ENCODE measurements around the gene LCN6.
"Not testable (repeated sequence)": the region's sequence is repeated elsewhere in the genome, so short reads cannot be mapped to it uniquely, and the experiment has no call there.

LCN6 gene

DNA sequence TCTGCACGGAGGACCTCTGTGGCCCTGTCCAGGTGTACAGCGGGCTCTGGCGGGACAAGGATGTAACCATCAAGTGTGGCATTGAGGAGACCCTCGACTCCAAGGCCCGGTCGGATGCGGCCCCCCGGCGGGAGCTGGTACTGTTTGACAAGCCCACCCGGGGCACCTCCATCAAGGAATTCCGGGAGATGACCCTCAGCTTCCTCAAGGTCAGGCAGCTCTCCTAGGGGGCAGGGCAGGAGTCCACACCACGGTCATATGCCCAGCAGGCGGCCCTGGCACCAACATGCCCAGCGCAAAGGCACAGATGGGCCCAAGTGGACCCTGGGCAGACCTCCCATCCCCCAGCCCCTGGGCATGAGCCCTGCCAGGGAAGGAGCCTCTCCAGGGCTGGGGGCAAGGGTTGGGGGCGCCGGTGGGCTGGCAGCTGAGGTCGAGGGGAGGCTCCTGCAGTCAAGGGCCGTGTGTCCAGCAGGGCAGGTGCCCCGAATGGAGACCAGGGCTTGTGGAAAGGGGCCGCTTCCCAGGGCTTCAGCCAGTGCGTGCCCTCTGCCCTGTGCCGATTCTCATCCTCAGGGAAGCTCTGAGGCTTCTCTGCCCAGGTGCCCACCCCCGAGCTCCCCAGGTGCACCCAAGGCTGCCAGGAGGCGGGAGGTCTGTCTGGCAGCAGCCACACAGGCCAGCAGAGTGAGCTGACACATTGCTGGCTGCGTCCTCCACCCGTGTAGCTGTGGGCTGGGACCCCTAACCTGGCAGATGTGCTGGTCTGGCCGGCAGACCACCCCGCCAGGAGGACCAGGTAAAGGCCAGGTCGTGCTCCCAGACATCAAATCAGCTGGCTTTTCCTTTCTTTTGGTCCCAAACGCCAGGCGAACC is 26.0 kb downstream of the LCN6 start:
- DNase-seq: no peak

DNA sequence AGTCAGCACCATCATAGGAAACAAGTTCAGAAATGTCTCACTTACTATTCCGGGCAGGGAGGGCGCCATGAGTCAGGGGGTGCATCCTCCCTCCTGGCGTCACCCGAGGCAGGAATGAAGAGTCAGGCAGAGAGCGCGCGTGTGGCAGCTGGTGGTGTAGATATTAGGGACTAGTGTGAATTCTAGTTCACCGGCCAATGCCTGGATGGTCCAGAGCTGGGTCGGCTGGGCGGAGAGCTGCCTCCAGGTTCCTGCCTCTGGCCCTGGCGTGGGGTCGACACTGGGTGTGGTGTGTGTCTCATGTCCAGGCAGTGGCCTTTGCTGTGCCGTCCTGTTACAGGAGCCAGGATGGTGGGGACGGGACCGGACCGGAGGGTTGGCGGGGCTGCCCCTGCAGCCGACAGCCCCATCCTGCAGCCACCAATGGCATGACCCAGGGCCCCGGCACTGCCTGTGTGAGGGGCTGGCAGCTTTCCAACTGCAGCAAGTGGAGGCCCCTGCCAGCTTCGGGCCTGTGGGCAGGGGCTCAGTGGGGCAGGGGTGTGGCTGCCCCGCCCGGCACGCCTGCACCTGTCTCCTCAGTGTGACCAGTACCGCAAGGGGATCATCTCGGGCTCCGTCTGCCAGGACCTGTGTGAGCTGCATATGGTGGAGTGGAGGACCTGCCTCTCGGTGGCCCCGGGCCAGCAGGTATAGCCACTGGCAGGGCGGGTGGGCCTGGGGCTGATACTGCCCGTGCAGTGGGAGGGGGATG is 26.8 kb downstream of the LCN6 start:
- no peak for DNase-seq

DNA sequence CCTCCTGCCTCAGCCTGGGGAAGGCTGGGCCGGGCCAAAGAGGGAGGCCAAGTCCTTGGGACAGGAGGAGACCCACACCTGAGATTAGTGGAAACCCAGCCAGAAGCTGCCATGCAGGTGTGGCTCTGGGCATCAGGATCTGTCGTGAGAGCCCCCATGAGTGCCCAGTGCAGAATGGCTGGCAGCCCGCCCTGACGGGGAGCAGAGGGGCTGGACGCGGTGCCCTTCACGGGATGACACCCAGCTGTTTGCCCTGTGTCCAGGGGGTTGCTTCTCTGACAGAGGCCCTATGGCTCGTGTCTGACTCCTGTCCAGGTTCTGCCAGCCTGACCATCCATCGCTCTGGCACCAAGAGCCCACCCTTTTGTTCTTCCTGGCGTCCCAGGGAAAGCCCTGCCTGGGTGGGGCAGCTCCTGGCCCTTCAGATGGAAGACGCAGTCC is 27.4 kb downstream of the LCN6 start:
- no peak for DNase-seq

DNA sequence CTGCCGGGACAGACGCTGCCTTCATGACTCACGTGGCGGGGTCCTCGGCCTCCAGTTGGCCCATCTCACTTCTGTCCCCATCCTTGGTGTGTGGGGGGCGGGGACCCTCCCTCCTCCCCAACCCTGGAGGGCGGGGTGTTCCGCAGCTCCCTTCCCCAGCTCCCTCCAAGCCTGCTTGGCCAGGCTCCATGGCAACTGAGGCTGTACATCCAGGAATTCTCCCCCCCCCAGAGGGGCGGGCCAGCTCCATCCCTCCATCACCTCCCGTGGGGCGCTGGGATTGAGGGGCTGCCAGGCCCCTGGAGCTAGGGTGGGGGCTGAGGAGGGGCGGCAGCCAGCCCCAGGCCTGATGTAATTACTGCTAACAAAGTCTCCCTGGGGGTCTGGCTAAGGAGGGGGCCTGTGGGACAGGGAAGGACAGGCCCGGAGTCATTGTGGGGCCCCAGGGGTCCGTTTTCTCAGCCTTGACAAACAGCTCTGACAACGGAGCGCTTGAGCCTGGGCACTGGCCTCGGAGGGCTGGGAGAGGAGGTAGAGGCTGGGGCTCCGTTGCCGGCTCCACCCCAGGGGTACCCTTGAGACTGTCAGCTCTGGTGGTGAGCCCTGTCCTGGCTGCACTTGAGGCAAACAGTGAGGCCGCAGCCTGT is 28.0 kb downstream of the LCN6 start:
- no peak for DNase-seq

DNA sequence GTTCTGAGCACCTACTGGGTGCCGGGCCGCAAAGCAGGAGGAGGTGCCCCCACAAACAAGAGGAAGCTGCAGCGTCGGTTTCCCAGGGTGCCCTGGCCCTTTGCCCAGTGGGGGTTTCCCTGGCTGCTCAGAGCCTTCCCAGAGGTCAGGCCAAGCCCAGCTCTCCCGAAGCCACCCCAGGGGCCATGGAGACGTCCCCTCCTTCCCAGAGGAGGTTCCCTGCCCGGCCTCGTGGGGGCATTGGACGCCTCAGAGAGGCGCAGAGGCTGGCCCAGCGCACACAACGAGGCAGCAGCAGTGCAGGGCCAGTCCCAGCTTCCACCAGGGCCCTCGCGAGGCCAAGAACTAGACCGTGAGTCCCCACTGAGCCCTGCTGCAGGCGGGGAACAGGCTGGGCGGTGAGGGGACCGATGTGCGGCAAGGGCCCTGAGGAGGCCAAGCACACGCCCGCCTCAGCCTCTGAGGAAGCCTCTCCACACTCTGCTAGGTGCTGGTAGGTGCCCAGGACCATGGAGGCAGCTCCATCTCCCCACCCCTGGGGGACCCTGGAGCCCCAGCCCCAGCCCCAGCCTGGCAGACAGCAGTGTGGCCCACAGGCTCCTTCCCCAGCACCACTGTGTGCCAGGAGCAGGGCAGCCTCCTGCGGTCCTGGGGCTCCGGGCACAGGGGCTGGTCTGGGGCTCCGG is 29.0 kb downstream of the LCN6 start:
- no peak for DNase-seq

DNA sequence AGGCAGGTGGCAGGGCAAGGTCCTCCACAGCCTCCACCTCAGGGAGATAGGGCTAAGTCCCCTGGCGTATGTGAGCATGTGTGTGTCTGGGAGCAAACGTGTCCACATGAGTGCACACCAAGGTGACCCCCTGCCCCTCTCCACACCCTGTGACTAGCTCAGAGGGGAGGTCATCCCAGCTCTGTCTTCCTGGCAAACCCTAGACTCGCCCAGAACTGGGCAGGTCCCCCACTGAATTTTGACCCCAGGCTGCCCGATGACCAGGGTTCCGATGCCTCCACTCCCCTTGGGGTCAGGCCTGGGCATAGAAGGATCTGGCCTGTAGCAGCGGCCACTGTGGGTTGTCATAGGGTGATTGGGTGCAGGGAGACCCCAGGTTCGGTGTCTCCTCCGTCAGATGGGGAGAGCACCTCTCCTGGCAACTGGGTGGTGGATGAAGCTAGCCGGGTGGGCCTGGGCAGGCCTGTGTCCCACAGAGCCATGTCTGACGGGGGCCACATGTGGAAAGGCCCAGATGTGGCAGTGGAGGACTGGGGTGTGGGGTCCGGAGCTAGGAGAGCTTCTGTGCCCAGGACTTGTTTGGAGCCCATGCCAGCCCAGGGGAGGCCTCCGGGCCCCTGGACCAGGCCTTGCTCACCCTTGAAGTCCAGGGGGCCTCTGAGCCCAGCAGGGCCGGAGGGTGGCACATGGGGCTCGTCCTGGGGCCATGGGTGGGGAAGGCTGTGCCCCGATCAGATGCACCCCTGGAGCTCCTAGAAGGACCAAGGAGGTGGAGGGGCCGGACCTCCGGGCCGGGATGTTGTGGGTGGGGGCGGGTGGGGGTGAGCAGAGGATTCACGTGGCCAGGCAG is 29.8 kb downstream of the LCN6 start:
- DNase-seq: no peak

DNA sequence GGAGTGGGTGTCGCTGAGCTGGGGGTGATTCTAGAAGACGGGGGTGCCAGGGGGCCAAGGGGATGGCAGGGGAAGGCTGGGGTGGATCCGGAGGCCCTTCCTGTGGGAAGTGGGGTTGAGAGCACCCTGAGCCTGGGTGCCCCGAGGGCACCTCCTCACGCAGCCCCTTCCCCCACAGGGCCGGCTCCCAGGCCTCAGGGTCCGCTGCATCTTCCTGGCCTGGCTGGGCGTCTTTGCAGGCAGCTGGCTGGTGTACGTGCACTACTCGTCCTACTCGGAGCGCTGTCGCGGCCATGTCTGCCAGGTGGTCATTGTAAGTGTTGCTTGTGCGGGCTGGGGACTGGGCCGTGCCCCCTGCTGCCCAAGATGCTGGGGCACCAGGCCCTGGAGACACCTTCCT is 30.9 kb downstream of the LCN6 start:
- DNase-seq: no peak

DNA sequence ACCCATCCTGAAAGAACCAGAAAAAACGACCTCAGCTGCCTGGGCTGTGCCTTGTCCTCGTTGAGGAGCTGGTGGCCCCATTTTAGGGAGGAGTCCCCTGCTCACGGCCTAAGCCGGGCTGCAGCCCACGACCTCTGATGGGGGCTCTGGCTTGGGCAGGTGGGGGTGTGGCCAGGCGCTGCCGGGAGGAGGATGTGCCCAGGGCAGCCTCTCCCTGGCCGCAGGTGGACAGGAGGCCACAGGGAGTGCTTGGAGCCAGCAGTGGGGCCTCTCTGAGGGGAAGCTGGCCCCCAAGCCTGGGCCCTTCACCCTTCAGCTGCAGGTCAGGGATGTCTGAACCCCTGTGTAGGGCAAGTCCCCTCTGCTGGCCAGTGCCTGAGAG is 33.4 kb downstream of the LCN6 start:
- no peak for DNase-seq

DNA sequence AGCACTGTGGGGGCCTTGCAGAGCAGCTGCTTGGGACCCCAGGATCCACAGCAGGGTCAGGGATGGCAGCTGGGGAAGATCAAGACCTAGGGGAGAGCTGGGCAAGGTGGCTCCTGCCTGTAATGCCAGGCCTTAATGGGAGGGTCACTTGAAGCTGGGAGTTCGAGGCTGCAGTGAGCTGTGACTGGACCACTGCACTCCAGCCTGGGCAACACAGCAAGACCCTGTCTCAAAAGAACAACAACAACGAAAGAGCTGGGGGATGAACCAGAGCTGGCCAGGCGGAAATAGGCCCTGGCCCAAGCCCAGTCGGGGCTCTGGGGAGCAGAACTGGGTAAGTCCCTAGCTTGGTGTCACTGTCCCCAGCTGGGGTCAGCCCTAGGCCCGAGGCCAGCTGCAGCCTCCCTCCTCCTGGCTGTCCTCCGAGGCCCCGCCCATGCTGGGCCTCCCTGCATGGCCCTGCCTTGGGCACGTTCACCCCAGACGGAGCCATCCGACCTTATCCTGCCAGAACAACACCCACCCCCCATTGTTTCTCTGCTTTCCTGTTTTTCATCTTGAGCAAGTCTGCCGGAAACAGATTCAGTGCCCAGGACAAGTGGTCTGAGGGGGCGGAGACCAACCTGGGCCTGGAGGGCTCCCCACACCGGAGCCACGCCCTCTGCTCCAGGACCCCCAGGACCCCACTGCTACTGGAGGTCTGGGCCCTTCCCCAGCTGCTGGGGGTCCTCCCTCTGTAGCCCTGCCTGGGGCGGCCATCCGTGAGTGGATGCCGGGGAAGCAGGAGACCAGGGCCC is 34.0 kb downstream of the LCN6 start:
- no peak for DNase-seq

DNA sequence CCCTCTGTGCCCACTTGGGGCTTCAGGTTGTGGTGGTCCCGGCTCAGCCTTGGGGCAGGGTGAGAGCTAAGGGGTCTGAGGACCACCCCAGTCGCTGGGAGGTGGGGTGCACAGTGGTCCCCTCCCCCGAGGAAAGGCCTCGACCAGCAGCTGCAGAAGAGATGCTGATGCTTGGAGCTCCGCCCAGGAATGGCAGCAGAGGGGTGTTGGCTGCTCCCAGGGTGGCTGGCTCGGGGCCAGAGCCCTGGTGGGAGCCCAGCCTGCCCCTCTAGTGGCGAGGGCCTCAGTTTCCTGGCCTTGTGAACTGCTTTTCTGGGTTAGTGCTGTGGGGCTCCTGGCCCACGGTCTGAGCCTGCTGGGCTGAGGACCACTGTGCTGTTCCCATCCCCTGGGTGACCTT is 34.8 kb downstream of the LCN6 start:
- no peak for DNase-seq

DNA sequence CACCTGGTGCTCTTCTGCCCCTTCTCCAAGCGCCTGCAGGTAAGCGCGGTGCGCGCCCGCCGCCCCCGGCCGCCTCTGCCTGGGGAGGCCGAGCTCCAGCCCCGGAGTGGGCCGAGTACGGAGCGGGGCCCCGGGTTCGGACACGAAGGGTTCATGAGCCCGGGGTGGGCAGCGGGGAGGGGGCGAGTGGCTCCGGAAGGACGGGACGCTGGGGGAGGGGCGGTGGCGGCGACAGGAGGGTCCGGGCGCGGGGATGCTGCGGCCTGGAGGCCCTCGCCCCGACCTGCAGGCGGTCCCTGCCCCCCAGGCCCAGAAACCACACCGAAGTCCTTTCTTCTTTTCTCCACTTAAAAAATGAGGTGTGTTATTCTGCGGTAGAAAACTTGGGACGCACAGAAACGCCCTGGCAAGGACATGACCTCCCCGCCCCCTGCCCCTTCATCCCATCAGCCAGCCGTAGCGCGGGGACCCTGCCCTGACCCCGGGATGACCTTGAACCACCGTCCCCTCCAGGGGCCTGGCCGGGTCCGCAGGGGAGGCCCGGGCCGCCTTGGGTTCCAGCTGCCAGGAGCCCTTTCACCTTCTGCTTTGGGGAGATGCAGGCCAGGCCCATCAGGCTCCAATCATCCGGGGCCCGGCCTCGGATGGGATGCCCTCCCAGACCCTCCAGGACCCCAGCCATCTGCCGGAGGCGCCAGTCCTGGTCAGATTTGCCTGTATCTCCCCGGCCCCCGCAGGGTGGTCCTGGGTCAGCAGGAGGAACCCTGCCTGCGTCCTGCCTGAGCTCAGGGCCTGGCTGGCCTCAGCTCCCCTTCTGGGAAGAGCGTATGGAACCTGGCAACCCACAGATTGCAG is 35.4 kb downstream of the LCN6 start:
- DNase-seq: no peak

DNA sequence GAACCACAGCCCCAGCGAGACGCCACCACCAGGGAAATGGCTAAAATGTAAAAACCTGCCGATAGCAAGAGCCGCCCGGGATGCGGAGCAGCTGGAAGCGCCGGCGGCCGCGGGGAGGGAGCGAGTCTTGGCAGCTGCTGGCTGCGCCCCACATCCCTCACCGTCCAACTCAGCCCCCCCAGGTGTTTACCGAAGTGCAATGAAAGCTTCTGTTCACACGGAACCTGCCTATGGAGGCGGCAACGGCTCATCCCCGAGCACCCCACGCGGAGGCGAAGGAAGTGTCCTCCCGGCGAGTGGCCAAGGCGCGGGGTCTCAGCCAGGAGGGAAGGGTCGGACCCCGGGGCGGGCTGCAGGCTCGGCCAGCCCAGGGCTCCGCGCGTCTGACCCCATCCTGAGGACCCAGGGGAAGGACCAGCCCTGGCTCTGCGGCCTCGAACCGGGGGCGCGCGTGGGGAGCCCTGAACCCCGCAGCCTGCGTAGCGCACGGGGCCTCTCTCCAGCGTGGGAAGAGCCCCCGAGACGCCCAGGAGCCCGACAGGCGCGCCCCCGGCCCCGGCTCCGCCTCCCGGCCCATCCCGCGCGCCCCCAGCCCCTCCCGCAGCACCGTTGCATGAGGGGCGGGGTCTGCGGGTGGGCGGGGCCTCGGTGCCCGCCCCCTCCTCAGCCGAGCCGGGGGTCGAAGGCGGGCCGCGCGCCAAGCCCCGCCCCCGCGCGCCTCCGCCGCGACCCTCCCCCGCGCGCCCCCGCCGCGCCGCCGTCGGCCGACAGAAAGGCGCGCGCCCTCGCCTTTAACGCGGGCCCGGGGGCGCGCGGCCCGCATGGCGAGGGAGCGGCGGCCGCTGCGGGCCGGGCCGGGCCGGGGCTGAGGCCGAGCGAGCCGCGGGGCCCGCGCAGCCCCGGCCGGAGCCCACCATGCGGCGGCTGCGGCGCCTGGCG is 36.3 kb downstream of the LCN6 start, which contains the start of gene DIPK1B:
DIPK1B (plus strand) TSS at position 822 of the 939 bp plus-strand sequence; CDS start at position 916, 94 bp downstream.
- DNase-seq: no peak

DNA sequence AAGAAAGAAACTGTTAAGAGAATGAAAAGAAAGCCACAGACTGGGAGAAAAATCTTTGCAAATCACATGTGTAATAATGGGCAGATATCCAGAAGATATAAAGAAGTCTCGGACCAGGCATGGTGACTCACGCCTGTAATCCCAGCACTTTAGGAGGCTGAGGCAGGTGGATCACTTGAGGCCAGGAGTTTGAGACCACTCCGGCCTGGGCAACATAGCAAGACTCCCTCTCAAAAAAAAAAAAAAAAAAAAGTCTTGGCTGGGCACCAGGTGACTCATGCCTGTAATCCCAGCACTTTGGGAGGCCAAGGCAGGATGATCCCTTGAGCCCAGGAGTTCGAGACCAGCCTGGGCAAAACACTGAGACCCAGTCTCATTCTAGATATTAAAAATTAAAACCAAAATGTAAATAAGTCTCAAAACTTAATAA is 37.1 kb downstream of the LCN6 start:
- not testable (repeated sequence) for DNase-seq

DNA sequence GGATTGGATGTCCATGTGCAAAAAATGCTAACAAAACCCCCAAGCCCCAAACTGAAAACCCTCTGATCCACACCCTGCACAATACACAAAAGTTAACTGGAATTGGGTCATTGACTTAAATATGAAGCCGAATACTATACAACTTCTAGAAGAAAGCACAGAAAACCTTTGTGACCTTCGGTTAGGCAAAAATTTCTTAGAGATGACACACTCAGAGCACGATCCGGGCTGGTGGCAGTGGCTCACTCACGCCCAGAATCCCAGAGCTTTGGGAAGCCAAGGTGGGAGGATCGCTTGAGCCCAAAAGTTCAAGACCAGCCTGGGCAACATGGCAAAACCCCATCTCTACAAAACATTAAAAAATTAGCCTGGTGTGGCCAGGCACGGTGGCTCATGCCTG is 37.8 kb downstream of the LCN6 start:
- no peak for DNase-seq

DNA sequence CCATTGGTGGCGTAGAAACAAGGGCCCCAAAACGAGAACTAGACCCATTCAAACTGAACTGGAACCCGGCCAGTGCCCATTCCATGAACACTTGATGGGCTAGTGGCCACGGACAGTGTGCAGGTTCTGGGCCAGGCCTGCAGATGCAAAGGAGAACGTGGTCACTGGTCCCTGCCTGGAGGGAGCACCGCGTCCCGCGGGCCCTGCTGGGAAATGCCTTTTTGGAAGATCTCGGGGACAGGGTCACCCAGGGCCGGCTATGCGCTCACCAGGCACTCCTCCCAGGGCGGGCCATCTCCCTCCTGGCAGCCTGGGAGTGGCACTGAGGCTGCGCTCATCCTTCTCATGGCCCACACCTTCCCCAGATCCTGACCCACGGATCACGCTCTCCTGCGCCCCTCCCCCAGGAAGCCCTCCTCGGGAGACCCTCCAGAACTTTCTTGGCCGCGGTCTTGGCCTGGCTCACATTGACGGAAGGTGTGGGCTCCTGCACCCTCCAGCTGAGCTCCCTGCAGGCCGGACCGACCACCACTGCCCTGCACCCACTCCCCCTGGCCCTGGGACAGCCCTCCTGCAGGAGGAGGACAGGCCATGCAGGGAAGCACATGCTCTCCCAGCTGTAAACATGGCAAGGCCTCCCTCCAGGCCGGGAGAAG is 38.7 kb downstream of the LCN6 start:
- DNase-seq: no peak

DNA sequence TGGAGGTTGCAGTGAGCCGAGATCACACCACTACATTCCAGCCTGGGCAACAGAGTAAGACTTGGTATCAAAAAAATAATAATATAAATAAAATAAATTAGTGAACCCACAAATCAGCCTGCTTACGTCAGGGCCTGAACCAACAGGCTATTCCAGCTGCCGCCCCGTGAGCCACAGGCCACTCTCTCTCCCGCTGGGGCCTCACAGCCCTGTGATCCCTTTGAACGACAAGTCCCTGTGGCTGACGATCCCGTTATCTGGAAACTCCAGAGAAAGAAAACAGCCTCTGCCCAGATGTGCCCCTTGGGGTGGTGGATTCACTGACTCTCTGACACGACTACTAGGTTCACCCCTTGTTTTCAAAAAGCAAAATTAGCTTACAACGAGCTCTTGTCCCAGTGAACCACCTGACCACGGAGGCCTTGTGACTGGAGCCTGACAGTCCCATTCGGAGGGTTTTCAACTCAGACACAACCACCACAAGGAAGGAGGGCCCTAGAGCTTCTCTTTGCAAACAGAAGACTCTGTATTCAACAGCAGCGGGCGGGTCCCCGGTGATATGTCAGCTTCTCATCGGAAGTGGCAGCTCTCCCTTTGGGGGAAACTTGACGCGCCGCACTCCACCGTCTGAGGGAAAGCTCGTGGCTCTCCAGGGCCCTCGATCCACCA is 40.3 kb downstream of the LCN6 start:
- no peak for DNase-seq

DNA sequence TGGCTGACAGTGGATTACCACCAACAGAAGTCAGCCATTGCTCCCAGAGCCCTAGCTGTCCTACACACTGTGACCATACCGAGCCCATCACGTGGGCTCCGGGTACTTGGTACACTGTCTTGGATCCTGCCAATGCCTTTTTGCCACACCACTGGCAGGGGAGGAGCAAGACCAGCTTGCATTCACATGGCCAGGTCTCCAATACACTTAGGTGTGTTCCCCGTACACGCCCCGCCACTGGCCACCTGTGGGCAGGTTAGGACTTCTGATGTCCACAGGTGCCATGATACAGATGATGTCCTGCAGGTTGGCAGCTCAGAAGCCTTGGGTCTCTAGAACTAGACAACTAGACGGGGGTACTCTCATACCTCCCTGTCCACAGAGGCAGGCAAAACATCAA is 41.3 kb downstream of the LCN6 start:
- no peak for DNase-seq

DNA sequence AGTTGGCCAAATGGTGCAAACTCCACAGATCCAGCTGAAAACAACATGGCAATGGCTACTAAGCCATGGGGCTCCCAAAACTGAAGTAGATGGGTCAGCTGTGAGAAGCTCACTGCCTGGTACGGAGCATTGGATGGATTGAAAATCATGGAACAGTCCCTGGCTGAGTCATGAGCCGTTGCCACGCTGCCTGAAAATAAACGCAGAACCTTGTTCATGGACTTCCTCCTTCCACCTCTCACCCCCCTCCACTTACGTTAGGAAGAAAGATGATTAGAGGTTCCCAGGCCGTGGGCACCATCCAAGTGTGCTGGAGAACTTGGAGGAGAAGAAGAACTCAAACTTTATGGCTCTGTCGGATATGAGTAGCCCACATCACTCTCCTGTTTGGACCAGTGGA is 42.8 kb downstream of the LCN6 start:
- DNase-seq: no peak

Measured in NCI-H226 (cell line).